ENCODE measurements around the gene LDAH. TPM values are rescaled to one million over a fixed set of nuclear protein-coding genes. Genes with fewer than 3 reads are reported as not detected.

The LDAH gene
- total RNA-seq, 2 experiments from 2014 or later: 26.2 to 29.3 TPM

DNA sequence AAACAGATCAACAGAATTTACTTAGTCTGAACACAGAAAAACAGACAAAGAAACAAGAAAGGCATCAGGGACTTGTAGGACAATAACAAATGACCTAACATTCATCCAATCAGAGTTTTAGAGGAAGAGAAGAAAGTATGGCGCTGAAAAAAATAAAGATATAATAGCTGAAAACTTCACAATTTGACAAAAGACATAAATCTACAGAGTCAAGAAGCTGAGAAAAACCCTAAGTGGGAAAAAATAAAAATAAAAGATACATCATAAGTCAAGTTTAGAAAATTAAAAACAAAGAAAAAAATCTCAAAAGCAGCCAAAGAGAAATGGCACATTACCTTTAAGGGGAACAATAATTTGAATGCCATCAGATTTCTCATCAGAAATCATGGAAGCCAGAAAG, 7.7 kb downstream of the LDAH start:
- intact Hi-C loops (cut with micrococcal nuclease): no loop called here
- no peak for ATAC-seq
- POLR2A ChIA-PET: interaction anchor here (0.6 kb wide), 1 partner anchor 12 kb away, joined by 5 read pairs; no protein-coding TSS in a partner anchor

DNA sequence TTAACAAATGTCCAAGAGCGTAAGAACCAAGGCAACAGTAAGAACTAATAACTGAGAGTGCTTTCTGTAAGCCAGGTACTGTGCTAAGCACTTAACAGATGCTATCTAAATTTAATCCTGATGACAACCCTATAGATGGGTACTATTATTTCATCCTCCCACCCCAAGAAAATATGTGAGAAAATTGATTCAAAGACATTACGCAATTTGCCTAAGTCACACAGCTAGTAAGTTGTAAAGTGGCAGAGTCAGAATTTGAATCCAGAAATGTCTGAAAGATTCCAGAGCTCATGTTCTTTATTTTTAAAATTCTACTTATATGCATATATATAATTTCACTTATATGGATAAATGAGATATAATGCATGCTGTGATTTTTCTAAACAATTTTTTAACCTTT, 10.1 kb downstream of the LDAH start:
- Mint-ChIP-seq H3K4me3 (no peak overlapping the region), H3K9me3 (no peaks in the 10 kb centered on the region), H3K27me3 (no peaks in the 10 kb centered on the region), H3K36me3 (ENCODE audit: low read depth) (peaks cover 13% of the 10 kb centered on the region), H3K27ac (no peak overlapping the region), H3K4me1 (ENCODE audit: low read depth) (peaks cover 7% of the 10 kb centered on the region)
- ChIA-PET POLR2A (interaction anchor here (0.9 kb wide), 1 partner anchor 23 kb away, joined by 3 read pairs; no protein-coding TSS in a partner anchor), CTCF (no interaction called here)
- ATAC-seq (no peak), DNase-seq (no peak)
- intact Hi-C loops (cut with micrococcal nuclease): no loop called here
- TF ChIP-seq, protein P1, sequence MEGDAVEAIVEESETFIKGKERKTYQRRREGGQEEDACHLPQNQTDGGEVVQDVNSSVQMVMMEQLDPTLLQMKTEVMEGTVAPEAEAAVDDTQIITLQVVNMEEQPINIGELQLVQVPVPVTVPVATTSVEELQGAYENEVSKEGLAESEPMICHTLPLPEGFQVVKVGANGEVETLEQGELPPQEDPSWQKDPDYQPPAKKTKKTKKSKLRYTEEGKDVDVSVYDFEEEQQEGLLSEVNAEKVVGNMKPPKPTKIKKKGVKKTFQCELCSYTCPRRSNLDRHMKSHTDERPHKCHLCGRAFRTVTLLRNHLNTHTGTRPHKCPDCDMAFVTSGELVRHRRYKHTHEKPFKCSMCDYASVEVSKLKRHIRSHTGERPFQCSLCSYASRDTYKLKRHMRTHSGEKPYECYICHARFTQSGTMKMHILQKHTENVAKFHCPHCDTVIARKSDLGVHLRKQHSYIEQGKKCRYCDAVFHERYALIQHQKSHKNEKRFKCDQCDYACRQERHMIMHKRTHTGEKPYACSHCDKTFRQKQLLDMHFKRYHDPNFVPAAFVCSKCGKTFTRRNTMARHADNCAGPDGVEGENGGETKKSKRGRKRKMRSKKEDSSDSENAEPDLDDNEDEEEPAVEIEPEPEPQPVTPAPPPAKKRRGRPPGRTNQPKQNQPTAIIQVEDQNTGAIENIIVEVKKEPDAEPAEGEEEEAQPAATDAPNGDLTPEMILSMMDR (IDR thresholded peaks at IDR 0.05): no peak

More for the DNA sequence above, 7.7 kb downstream of the LDAH start:
- CTCF ChIA-PET: no interaction called here
- H3K36me3 Mint-ChIP-seq (ENCODE audit: low read depth): peaks cover 13% of the 10 kb centered on the region
- no peak overlapping the region for H3K4me3 Mint-ChIP-seq
- no peaks in the 10 kb centered on the region for H3K27me3 Mint-ChIP-seq
- H3K27ac Mint-ChIP-seq: no peak overlapping the region
- TF ChIP-seq, protein P1 (IDR thresholded peaks at IDR 0.05): no peak
- H3K9me3 Mint-ChIP-seq: no peaks in the 10 kb centered on the region
- H3K4me1 Mint-ChIP-seq (ENCODE audit: low read depth): peaks cover 22% of the 10 kb centered on the region
- no peak for DNase-seq

- H3K27me3 Mint-ChIP-seq: no peaks in the 10 kb centered on the region
- intact Hi-C loops (cut with micrococcal nuclease): no loop called here
- no peak overlapping the region for H3K27ac Mint-ChIP-seq
- peaks cover 9% of the 10 kb centered on the region for H3K36me3 Mint-ChIP-seq (ENCODE audit: low read depth)
- DNase-seq (no peak), ATAC-seq (no peak)
- H3K4me1 Mint-ChIP-seq (ENCODE audit: low read depth): peaks cover 2% of the 10 kb centered on the region
- H3K4me3 Mint-ChIP-seq: no peak overlapping the region
- TF ChIP-seq, protein P1 (IDR thresholded peaks at IDR 0.05): no peak
- H3K9me3 Mint-ChIP-seq: no peaks in the 10 kb centered on the region
- ChIA-PET POLR2A (no interaction called here), CTCF (interaction anchor here (1.5 kb wide), 1 partner anchor 8 kb away, joined by 3 read pairs; no protein-coding TSS in a partner anchor)
Observed at GRCh38 chr2:20806286-20806685, 16.6 kb downstream of the LDAH start.

- TF ChIP-seq, protein P1 (IDR thresholded peaks at IDR 0.05): no peak
- no peak for ATAC-seq
- intact Hi-C loops (cut with micrococcal nuclease): no loop called here
Observed at GRCh38 chr2:20803974-20804373, 18.9 kb downstream of the LDAH start.

GRCh38 chr2:20803226-20803682, 19.6 kb downstream of the LDAH start:
- no peak overlapping the region for H3K27ac Mint-ChIP-seq
- H3K9me3 Mint-ChIP-seq: no peaks in the 10 kb centered on the region
- ATAC-seq: no peak
- DNase-seq: no peak
- peaks cover 3% of the 10 kb centered on the region for H3K4me1 Mint-ChIP-seq (ENCODE audit: low read depth)
- ChIA-PET POLR2A (interaction anchor here (0.5 kb wide), 1 partner anchor 12 kb away, joined by 5 read pairs; no protein-coding TSS in a partner anchor), CTCF (no interaction called here)
- TF ChIP-seq, protein P1 (IDR thresholded peaks at IDR 0.05): no peak
- no peaks in the 10 kb centered on the region for H3K27me3 Mint-ChIP-seq
- H3K4me3 Mint-ChIP-seq: no peak overlapping the region
- H3K36me3 Mint-ChIP-seq (ENCODE audit: low read depth): peaks cover 16% of the 10 kb centered on the region
- intact Hi-C loops (cut with micrococcal nuclease): no loop called here

More at GRCh38 chr2:20803974-20804373, 18.9 kb downstream of the LDAH start:
- Mint-ChIP-seq H3K36me3 (ENCODE audit: low read depth) (peaks cover 17% of the 10 kb centered on the region), H3K4me1 (ENCODE audit: low read depth) (peaks cover 2% of the 10 kb centered on the region), H3K9me3 (no peaks in the 10 kb centered on the region), H3K27ac (no peak overlapping the region), H3K27me3 (no peaks in the 10 kb centered on the region), H3K4me3 (no peak overlapping the region)
- ChIA-PET POLR2A (interaction anchor here (1.3 kb wide), 1 partner anchor 19 kb away, joined by 3 read pairs; the partner anchor contains the start of gene LDAH), CTCF (no interaction called here)
- DNase-seq: no peak

Data from activated CD8-positive, alpha-beta T cell treated with anti-CD3 and anti-CD28 coated beads for 36 hours (primary cell).